ENCODE measurements around the gene RUFY4. TPM values are rescaled to one million over a fixed set of nuclear protein-coding genes. Genes with fewer than 3 reads are reported as not detected.

RUFY4 gene
- not detected in 2 replicates for total RNA-seq

GRCh38 chr2:218068721-218069334 lies at the start of gene RUFY4:
Gene RUFY4 (plus strand): TSS chr2:218069253. CDS start chr2:218070606, 1,353 bp downstream.

GRCh38 chr2:218125626-218126080 lies 56.6 kb downstream of the RUFY4 start, which contains the start of gene CXCR2:
Gene CXCR2 (plus strand): TSS chr2:218126028. CDS start chr2:218134802, 8,774 bp downstream.

Other genes with a start within 250 kb of the RUFY4 start
- 25.9 and 29.1 TPM in 2 replicates for gene TNS1, start 66.3 kb upstream of the RUFY4 start, total RNA-seq
- gene CXCR2, start 56.8 kb downstream of the RUFY4 start, total RNA-seq = not detected in 2 replicates
- gene CXCR1, start 97.7 kb downstream of the RUFY4 start, total RNA-seq = not detected in 2 replicates
- 668 and 714 TPM in 2 replicates for gene ARPC2, start 147.9 kb downstream of the RUFY4 start, total RNA-seq
- gene GPBAR1, start 191.8 kb downstream of the RUFY4 start, total RNA-seq = 0.53 TPM in 1 of 2 replicates, not detected in the other
- gene AAMP, start 200.9 kb downstream of the RUFY4 start, total RNA-seq = 122 and 129 TPM in 2 replicates
- 56.2 and 61.1 TPM in 2 replicates for gene PNKD, start 201.3 kb downstream of the RUFY4 start, total RNA-seq
- gene TMBIM1, start 223.2 kb downstream of the RUFY4 start, total RNA-seq = 215 and 219 TPM in 2 replicates